CD4-positive, alpha-beta T cell (primary cell): ENCODE results near the gene CPSF4L. TPM values are rescaled to one million over a fixed set of nuclear protein-coding genes. Genes with fewer than 3 reads are reported as not detected.

Experiments
- ATAC-seq: fragments of 200-7000 bp; cut with Tn5 transposase; one replicate; pipeline ENCODE4 v1.10.0; 2022; ENCODE audit warnings: mild to moderate bottlenecking; ENCODE audit not compliant: poor library complexity
- CTCF ChIA-PET: fragments of 350-600 bp; sonication (Branson Sonifier 250); formaldehyde crosslinking; loops from one replicate; lab custom pipeline; 2021; ENCODE audit warnings: antibody characterized with exemption, inconsistent platforms; lab: Charles Lee
- POLR2A ChIA-PET: fragments of 350-600 bp; sonication (Branson Sonifier 250); formaldehyde crosslinking; loops from one replicate; lab custom pipeline; 2021; ENCODE audit warnings: antibody characterized with exemption, inconsistent platforms; lab: Charles Lee
- DNase-seq, 14 experiments: peaks; one replicate each; pipeline ENCODE4 v3.0.0-alpha.2; 2013 to 2020; ENCODE audit warnings: mixed read lengths in 2 of 14
- H3K27ac ChIP-seq, 2 donors: one replicate each; pipeline versions ENCODE4 v1.5.1 to v1.7.0; 2013; ENCODE audit warnings: low read length in 2 of 2, low read depth in 1 of 2, mild to moderate bottlenecking in 1 of 2
- H3K27me3 ChIP-seq, 2 experiments: 1 replicate in 1 of 2; 2 replicates in 1 of 2; pipeline versions ENCODE4 v1.6.1 to v1.7.0; 2013; ENCODE audit warnings: low read length in 2 of 2, control low read depth in 1 of 2, mild to moderate bottlenecking in 1 of 2, moderate library complexity in 1 of 2; ENCODE audit not compliant: insufficient read depth in 2 of 2, control insufficient read depth in 1 of 2
- H3K36me3 ChIP-seq: one replicate; pipeline ENCODE4 v1.6.1; 2013; ENCODE audit warnings: low read length, control low read depth; ENCODE audit not compliant: insufficient read depth
- H3K4me1 ChIP-seq: one replicate; pipeline ENCODE4 v1.6.1; 2013; ENCODE audit warnings: low read length, control low read depth; ENCODE audit not compliant: insufficient read depth
- H3K4me3 ChIP-seq: one replicate; pipeline ENCODE4 v1.5.1; 2013; ENCODE audit warnings: mild to moderate bottlenecking, low read length, moderate library complexity
- H3K9me3 ChIP-seq, 2 experiments: 1 replicate in 1 of 2; 2 replicates in 1 of 2; pipeline versions ENCODE4 v1.6.1 to v1.7.0; 2013; ENCODE audit warnings: low read length in 2 of 2, mild to moderate bottlenecking in 2 of 2, control low read depth in 1 of 2, moderate library complexity in 1 of 2; ENCODE audit not compliant: control insufficient read depth in 1 of 2, insufficient read depth in 1 of 2
- H3K27ac Mint-ChIP-seq: one replicate; pipeline ENCODE4 v1.8.0; 2020; ENCODE audit warnings: mixed read lengths
- H3K27me3 Mint-ChIP-seq: one replicate; pipeline ENCODE4 v1.8.0; 2021; ENCODE audit warnings: mixed read lengths
- H3K36me3 Mint-ChIP-seq: one replicate; pipeline ENCODE4 v1.8.0; 2021; ENCODE audit warnings: low read depth, mixed read lengths
- H3K4me1 Mint-ChIP-seq: one replicate; pipeline ENCODE4 v1.8.0; 2021; ENCODE audit warnings: low read depth, mixed read lengths
- H3K4me3 Mint-ChIP-seq: one replicate; pipeline ENCODE4 v1.8.0; 2020; ENCODE audit warnings: mild to moderate bottlenecking, mixed read lengths
- H3K9me3 Mint-ChIP-seq: one replicate; pipeline ENCODE4 v1.8.0; 2020; ENCODE audit warnings: mixed read lengths
- intact Hi-C, 2 experiments: fragments of 100-400 bp; cut with DNase I in 1 of 2; cut with micrococcal nuclease in 1 of 2; formaldehyde crosslinking; loops; one replicate each; pipeline versions ENCODE4 v1.15.1 to v1.9.0; 2023 to 2025; cut with DNase I, micrococcal nuclease
- total RNA-seq, 174 experiments: library from RNA in 2 of 174; stranded (reverse) in 2 of 174; gene quantifications; one replicate each; pipeline ENCODE4 v1.2.3 and lab custom pipeline; 2021 to 2026
- TF ChIP-seq, protein P1 (sequence below): fragments of 200-600 bp; IDR thresholded peaks from one replicate; pipeline ENCODE4 v1.8.0; 2022; ENCODE audit warnings: antibody characterized with exemption, mild to moderate bottlenecking

CPSF4L gene
- total RNA-seq, 2 experiments from 2014 or later: not detected

DNA sequence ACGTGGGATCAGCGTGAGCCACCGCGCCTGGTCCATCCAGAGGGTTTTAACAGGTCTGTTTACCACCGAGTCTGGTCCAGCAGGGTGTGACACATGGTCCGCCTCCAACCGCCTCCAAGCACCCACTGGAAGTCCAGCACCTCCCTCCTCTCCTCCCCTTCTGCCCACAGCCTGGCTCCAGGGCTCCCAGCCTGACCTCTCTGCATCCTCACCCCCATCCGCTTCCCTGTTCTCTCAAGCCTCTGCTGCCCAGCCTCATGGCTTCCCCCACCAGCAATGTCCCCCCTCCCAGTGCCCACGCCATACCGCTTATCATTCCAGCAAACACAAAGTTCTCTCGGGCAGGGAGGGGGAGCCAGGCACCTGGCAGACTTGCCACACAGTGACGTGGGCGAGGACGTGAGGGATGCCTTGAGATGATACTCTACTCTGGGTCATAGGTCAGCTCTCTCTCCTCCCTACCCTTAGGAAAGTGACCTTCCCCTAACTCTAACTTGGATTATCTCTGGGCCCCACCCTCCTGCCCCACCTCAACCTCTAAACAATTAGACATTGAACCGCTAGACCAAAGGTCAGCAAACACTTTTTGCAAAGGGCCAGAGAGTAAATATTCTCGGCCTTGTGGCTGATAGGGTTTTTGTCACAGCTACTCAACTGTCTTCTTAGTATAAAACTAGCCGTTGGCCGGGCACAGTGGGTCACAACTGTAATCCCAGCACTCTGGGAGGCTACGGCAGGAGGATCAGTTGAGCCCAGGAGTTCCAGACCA is 27.0 kb upstream of the CPSF4L start:
- H3K27me3 Mint-ChIP-seq: no peaks in the 10 kb centered on the region
- H3K36me3 ChIP-seq: no peaks in the 10 kb centered on the region
- no peak overlapping the region for H3K4me3 ChIP-seq
- no peaks in the 10 kb centered on the region for H3K27me3 ChIP-seq
- no peak overlapping the region for H3K4me3 Mint-ChIP-seq
- no peaks in the 10 kb centered on the region for H3K36me3 Mint-ChIP-seq
- no peak overlapping the region for H3K27ac Mint-ChIP-seq
- H3K4me1 Mint-ChIP-seq: peaks cover 11% of the 10 kb centered on the region
- H3K9me3 Mint-ChIP-seq: no peaks in the 10 kb centered on the region
- H3K27ac ChIP-seq: no peak overlapping the region
- no peaks in the 10 kb centered on the region for H3K9me3 ChIP-seq
- intact Hi-C loops: no loop called here
- CTCF ChIA-PET: interaction anchor here (0.5 kb wide), 1 partner anchor 1784 kb away, joined by 3 read pairs; no protein-coding TSS in a partner anchor
- no peak for DNase-seq
- TF ChIP-seq, protein P1, sequence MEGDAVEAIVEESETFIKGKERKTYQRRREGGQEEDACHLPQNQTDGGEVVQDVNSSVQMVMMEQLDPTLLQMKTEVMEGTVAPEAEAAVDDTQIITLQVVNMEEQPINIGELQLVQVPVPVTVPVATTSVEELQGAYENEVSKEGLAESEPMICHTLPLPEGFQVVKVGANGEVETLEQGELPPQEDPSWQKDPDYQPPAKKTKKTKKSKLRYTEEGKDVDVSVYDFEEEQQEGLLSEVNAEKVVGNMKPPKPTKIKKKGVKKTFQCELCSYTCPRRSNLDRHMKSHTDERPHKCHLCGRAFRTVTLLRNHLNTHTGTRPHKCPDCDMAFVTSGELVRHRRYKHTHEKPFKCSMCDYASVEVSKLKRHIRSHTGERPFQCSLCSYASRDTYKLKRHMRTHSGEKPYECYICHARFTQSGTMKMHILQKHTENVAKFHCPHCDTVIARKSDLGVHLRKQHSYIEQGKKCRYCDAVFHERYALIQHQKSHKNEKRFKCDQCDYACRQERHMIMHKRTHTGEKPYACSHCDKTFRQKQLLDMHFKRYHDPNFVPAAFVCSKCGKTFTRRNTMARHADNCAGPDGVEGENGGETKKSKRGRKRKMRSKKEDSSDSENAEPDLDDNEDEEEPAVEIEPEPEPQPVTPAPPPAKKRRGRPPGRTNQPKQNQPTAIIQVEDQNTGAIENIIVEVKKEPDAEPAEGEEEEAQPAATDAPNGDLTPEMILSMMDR: no peak
- peaks cover 17% of the 10 kb centered on the region for H3K4me1 ChIP-seq
- no peak for ATAC-seq
- POLR2A ChIA-PET: no interaction called here

DNA sequence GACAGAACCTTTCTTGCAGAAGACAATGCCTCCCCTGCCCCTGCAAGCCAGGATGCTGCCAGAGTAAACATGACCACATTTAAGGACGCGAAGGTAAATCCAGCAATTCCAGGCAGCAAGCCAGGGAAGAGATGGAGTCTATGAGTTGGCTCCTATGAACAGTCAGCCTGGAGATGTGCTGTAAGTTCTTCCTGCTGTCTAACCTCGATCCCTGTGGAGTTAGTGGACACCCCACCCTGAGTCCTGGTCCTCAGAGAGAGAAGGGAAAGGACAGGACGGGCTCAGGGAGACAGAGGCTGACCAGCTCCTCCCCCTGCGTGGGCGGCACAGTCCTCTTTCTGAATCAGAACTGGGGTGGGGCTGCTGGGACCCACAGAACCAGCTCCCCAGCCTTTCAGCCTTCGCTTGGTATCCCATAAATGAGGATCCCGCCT is 25.2 kb upstream of the CPSF4L start:
- Histone ChIP-seq H3K4me1 (peaks cover 16% of the 10 kb centered on the region), H3K27me3 (no peaks in the 10 kb centered on the region), H3K4me3 (no peak overlapping the region), H3K27ac (no peak overlapping the region), H3K9me3 (no peaks in the 10 kb centered on the region), H3K36me3 (no peaks in the 10 kb centered on the region)
- intact Hi-C loops: no loop called here
- Mint-ChIP-seq H3K27ac (no peak overlapping the region), H3K9me3 (no peaks in the 10 kb centered on the region), H3K4me1 (peaks cover 11% of the 10 kb centered on the region), H3K27me3 (no peaks in the 10 kb centered on the region), H3K4me3 (no peak overlapping the region), H3K36me3 (no peaks in the 10 kb centered on the region)
- DNase-seq (no peak), ATAC-seq (no peak)
- ChIA-PET CTCF (no interaction called here), POLR2A (no interaction called here)
- TF ChIP-seq, protein P1: no peak

DNA sequence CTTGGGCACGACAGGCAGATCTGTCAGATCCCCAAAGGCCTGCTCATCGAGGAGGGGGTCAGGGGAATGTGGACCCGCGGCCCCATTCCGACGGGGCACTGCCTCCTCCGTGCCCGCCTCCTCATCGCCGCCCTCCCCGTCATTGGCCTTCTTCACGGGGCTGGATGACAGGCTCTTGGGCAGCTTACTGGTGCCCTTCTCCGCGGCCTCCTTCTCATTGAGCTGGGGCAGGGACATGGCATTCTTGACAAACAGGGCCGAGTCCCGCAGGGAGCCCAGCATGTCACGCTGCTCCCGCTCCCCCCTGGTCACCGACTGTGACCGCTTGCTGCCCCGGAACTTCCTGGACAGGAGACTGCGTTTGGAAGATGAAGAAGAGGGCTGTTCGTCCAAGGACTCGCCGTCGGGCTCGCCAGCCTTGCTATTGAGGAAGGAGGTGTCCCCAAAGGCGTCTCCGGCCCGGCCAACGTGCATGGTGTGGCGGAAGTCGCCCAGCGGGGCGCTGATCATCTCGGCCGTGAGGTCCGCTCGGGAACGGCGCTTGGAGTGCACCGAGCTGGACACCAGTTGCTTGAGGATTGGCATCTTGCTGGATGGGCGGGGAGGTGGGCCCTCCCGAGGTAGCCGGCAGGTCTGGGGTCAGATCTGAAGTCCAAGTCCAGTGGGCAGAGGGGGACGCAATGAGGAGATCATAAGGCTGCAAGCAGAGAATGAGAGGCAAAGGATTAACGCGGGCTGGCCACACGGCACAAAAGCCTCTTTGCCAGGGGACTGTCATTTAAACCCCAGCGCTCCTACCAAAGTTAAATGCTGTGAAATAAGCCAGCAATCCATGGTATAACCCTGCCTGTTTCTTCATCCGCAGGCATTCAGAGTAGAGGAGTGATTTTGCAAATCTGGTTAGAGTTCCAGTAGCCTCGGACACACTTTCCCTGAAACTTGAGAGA is 24.5 kb upstream of the CPSF4L start:
- Histone ChIP-seq H3K27ac (no peak overlapping the region), H3K9me3 (no peaks in the 10 kb centered on the region), H3K36me3 (no peaks in the 10 kb centered on the region), H3K4me1 (peaks cover 9% of the 10 kb centered on the region), H3K4me3 (no peak overlapping the region), H3K27me3 (no peaks in the 10 kb centered on the region)
- TF ChIP-seq, protein P1: no peak
- no peaks in the 10 kb centered on the region for H3K27me3 Mint-ChIP-seq
- H3K27ac Mint-ChIP-seq: no peak overlapping the region
- peaks cover 10% of the 10 kb centered on the region for H3K4me1 Mint-ChIP-seq
- DNase-seq (no peak), ATAC-seq (no peak)
- CTCF ChIA-PET: no interaction called here
- POLR2A ChIA-PET: no interaction called here
- intact Hi-C loops: no loop called here
- no peaks in the 10 kb centered on the region for H3K36me3 Mint-ChIP-seq
- no peak overlapping the region for H3K4me3 Mint-ChIP-seq
- no peaks in the 10 kb centered on the region for H3K9me3 Mint-ChIP-seq
